OCI-LY1 (cell line): ENCODE results near the gene ATP8B3.

Source experiments
- H2AFZ ChIP-seq: fragments of 200-600 bp; sonication (generic), shearing (Covaris generic); 2 replicates; pipeline ENCODE4 v1.6.0; 2014; ENCODE audit warnings: antibody characterized with exemption, mild to moderate bottlenecking, low read length
- H3F3A ChIP-seq: fragments of 200-600 bp; sonication (generic), shearing (Covaris generic); 2 replicates; pipeline ENCODE4 v1.6.0; 2014; ENCODE audit warnings: mild to moderate bottlenecking, antibody characterized with exemption, low read length, moderate library complexity; ENCODE audit not compliant: insufficient read depth
- H3K27ac ChIP-seq: fragments of 200-600 bp; sonication (generic); 2 replicates; pipeline ENCODE4 v1.5.1; 2014; ENCODE audit warnings: low read length, mixed run types, mild to moderate bottlenecking, low read depth; ENCODE audit not compliant: poor library complexity, severe bottlenecking
- H3K27me3 ChIP-seq: fragments of 200-600 bp; sonication (generic); 2 replicates; pipeline ENCODE4 v1.6.0; 2014; ENCODE audit warnings: antibody characterized with exemption, mild to moderate bottlenecking, low read length, moderate library complexity; ENCODE audit not compliant: insufficient read depth
- H3K36me3 ChIP-seq: fragments of 200-600 bp; sonication (generic); 2 replicates; pipeline ENCODE4 v1.6.1; 2014; ENCODE audit warnings: mild to moderate bottlenecking, antibody characterized with exemption, low read length, moderate library complexity, mixed read lengths; ENCODE audit not compliant: insufficient read depth
- H3K4me1 ChIP-seq: fragments of 200-600 bp; sonication (generic); 2 replicates; pipeline ENCODE4 v1.5.1; 2014; ENCODE audit warnings: mild to moderate bottlenecking, low read length, moderate library complexity; ENCODE audit not compliant: insufficient read depth, severe bottlenecking
- H3K4me2 ChIP-seq: fragments of 200-600 bp; sonication (generic), shearing (Covaris generic); 2 replicates; pipeline ENCODE4 v1.6.1; 2014; ENCODE audit warnings: low read length
- H3K4me3 ChIP-seq: fragments of 200-600 bp; sonication (generic); 2 replicates; pipeline ENCODE4 v1.5.1; 2014; ENCODE audit warnings: low read length, low read depth, mild to moderate bottlenecking, mixed read lengths; ENCODE audit not compliant: poor library complexity, severe bottlenecking
- H3K79me2 ChIP-seq: fragments of 200-600 bp; shearing (Covaris generic); 2 replicates; pipeline ENCODE4 v1.6.1; 2016; ENCODE audit warnings: mixed run types, low read length, mixed read lengths; ENCODE audit not compliant: insufficient read depth
- H3K9ac ChIP-seq: fragments of 200-600 bp; sonication (generic), shearing (Covaris generic); 2 replicates; pipeline ENCODE4 v1.6.1; 2014; ENCODE audit warnings: mild to moderate bottlenecking, low read length, mixed read lengths
- H3K9me2 ChIP-seq: fragments of 200-600 bp; sonication (generic), shearing (Covaris generic); 2 replicates; pipeline ENCODE4 v1.6.1; 2014; ENCODE audit warnings: low read depth, mild to moderate bottlenecking, low read length, mixed read lengths
- H3K9me3 ChIP-seq: fragments of 200-600 bp; shearing (Covaris generic); 2 replicates; pipeline ENCODE4 v1.6.1; 2014; ENCODE audit warnings: low read length, mixed read lengths
- H4K20me1 ChIP-seq: fragments of 200-600 bp; sonication (generic), shearing (Covaris generic); 2 replicates; pipeline ENCODE4 v1.6.0; 2016; ENCODE audit warnings: mild to moderate bottlenecking, low read length; ENCODE audit not compliant: insufficient read depth
- EZH2 ChIP-seq: fragments of 200-600 bp; sonication (generic), shearing (Covaris generic); IDR thresholded peaks from 2 replicates; pipeline ENCODE4 v1.8.0; 2017; ENCODE audit warnings: borderline replicate concordance, mixed run types, mild to moderate bottlenecking, antibody characterized with exemption, low read length, moderate library complexity, mixed read lengths
- TF ChIP-seq, protein P1 (sequence below): fragments of 200-600 bp; sonication (generic), shearing (Covaris generic); IDR thresholded peaks from 2 replicates; pipeline ENCODE4 v1.5.1; 2017; ENCODE audit warnings: mild to moderate bottlenecking, antibody characterized with exemption, low read length, moderate library complexity, mixed read lengths

ATP8B3 gene

GRCh38 chr19:1813192-1814182 is 1.4 kb upstream of the ATP8B3 start:
- H3K9me2 ChIP-seq = no peaks in the 10 kb centered on the region
- H3F3A ChIP-seq = no peaks in the 10 kb centered on the region
- H3K79me2 ChIP-seq = no peaks in the 10 kb centered on the region
- peak overlapping the region; percentile 79 for H3K4me2 ChIP-seq
- peak overlapping the region; percentile 58 for H3K4me3 ChIP-seq
- H3K27me3 ChIP-seq = 0 out of 2 replicates have a peak, but pooled peaks cover 3% of the 10 kb centered on the region
- H4K20me1 ChIP-seq = no peaks in the 10 kb centered on the region
- TF ChIP-seq EZH2 = no peak
- TF ChIP-seq, protein P1, sequence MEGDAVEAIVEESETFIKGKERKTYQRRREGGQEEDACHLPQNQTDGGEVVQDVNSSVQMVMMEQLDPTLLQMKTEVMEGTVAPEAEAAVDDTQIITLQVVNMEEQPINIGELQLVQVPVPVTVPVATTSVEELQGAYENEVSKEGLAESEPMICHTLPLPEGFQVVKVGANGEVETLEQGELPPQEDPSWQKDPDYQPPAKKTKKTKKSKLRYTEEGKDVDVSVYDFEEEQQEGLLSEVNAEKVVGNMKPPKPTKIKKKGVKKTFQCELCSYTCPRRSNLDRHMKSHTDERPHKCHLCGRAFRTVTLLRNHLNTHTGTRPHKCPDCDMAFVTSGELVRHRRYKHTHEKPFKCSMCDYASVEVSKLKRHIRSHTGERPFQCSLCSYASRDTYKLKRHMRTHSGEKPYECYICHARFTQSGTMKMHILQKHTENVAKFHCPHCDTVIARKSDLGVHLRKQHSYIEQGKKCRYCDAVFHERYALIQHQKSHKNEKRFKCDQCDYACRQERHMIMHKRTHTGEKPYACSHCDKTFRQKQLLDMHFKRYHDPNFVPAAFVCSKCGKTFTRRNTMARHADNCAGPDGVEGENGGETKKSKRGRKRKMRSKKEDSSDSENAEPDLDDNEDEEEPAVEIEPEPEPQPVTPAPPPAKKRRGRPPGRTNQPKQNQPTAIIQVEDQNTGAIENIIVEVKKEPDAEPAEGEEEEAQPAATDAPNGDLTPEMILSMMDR = no peak
- H3K36me3 ChIP-seq = peaks cover 35% of the 10 kb centered on the region
- H3K9ac ChIP-seq = peak overlapping the region; percentile 51; the same call in 1 of the 2 replicates
- peak overlapping the region; percentile 65 for H3K27ac ChIP-seq
- H3K4me1 ChIP-seq = peaks cover 14% of the 10 kb centered on the region
- no peak overlapping the region for H2AFZ ChIP-seq
- no peaks in the 10 kb centered on the region for H3K9me3 ChIP-seq

GRCh38 chr19:1812426-1813191 is 533 bp upstream of the ATP8B3 start:
- Histone ChIP-seq H3K4me2 (peak overlapping the region; percentile 79), H3K9ac (peak overlapping the region; percentile 51), H3K4me3 (peak overlapping the region; percentile 58), H3K27me3 (0 out of 2 replicates have a peak, but pooled peaks cover 3% of the 10 kb centered on the region), H4K20me1 (no peaks in the 10 kb centered on the region), H3K36me3 (peaks cover 26% of the 10 kb centered on the region), H2AFZ (no peak overlapping the region), H3K79me2 (no peaks in the 10 kb centered on the region), H3K4me1 (peaks cover 14% of the 10 kb centered on the region), H3K9me3 (no peaks in the 10 kb centered on the region), H3K27ac (peak overlapping the region; percentile 65), H3F3A (no peaks in the 10 kb centered on the region), H3K9me2 (no peaks in the 10 kb centered on the region)
- TF ChIP-seq EZH2 = no peak
- TF ChIP-seq, protein P1 = peak; percentile 96

- Histone ChIP-seq H3K4me3 (peak overlapping the region; percentile 58), H3K27ac (no peak overlapping the region), H3K36me3 (peaks cover 16% of the 10 kb centered on the region), H3F3A (no peaks in the 10 kb centered on the region), H3K9me2 (no peaks in the 10 kb centered on the region), H3K79me2 (no peaks in the 10 kb centered on the region), H3K4me2 (peak overlapping the region; percentile 59), H3K27me3 (peaks cover 7% of the 10 kb centered on the region; the same call in 1 of the 2 replicates), H2AFZ (no peak overlapping the region), H3K9ac (peak overlapping the region; percentile 53; the same call in 1 of the 2 replicates), H4K20me1 (no peaks in the 10 kb centered on the region), H3K9me3 (no peaks in the 10 kb centered on the region), H3K4me1 (peaks cover 14% of the 10 kb centered on the region)
- TF ChIP-seq, protein P1 = no peak
- TF ChIP-seq EZH2 = no peak
Observed at GRCh38 chr19:1811472-1811894, 593 bp downstream of the ATP8B3 start.
